GM12801 (cell line): ENCODE measurements around the gene TMEM33.

Source experiments
- CTCF ChIP-seq: IDR thresholded peaks from one replicate; pipeline ENCODE4 v1.5.1; 2011; ENCODE audit warnings: control low read depth; ENCODE audit not compliant: insufficient read length; ENCODE audit errors: extremely low read depth

Gene TMEM33

GRCh38 chr4:42008011-42008786 is 73.0 kb downstream of the TMEM33 start:
- TF ChIP-seq CTCF = no peak
